Colon (tissue), 2 donors: ENCODE measurements around the gene ZDHHC5.

Source experiments
- FAIRE-seq: peaks from 2 replicates; lab custom pipeline; 2012; peaks lifted over from hg19 to GRCh38; lab: Jason Lieb, UNC
- donor health status: control.
- donor health status: control.

The ZDHHC5 gene

DNA sequence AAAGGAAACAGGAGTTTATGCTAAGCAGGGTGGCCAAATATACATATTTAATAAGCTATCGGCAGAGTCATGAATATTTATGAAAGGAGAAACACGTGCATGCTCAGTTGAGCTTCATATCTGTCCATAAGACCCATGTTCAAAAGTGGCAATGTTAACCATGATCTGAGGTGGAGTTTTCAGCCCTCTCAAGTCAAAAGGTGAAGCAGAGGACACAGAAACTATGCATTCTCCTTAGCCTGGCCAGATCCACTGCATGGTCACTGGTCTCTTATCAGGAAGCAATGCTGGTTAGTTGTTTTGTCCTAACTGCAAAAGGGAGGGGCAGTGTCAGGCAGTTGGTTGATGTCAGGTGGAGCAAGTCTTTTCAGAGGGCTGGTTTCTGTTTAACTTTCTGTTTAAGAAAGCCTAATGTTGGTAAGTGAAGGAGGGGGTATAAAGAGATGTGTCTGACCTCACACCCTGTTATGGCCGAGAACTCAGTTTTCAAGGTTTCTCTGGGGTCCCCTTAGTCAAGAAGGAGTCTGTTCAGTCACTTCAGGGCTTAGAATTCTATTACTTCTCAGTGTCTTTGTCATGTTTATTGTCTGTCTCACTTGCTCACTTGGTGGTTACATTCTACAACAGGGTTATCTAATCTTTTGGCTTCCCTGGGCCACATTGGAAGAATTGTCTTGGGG lies 67.8 kb downstream of the ZDHHC5 start:
- FAIRE-seq = no peak

DNA sequence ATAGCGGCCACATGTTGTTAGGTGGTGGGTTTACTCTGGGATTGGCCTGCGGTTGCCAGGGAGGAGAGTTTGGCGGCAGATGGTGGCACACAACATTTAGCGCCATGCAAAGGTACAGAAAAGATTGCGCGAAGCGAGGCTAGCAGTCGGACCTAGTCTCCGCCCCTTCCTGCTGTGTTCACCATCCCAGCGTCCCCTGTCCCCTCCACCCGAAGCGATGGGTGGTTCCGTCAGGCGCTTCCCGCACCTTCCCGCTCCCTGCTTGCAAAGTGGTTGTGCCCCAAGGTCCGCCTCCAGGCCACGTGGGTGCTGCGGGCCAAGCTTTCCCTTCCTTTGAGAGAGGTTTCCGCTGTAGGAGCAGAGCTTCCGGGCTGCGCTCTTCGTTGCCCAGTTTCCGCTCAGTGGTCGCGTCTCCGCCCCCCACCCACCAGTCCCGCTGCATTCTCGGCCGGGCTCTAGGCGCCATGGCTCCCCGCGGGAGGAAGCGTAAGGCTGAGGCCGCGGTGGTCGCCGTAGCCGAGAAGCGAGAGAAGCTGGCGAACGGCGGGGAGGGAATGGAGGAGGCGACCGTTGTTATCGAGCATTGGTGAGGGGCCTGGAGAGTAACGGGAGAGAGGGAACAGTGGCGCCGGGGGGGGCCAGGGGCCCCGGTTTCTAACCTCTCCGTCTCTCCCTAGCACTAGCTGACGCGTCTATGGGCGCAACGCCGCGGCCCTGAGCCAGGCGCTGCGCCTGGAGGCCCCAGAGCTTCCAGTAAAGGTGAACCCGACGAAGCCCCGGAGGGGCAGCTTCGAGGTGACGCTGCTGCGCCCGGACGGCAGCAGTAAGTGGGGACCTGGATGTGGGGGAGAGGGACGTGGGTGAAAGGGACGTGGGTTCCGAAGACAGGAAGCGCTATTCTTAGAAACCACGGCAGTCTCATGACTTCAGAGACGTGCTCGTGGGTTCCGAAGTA lies 73.5 kb downstream of the ZDHHC5 start, which contains the start of gene SELENOH:
TSS of gene SELENOH (plus strand) at position 360 of the 955 bp plus-strand sequence. CDS start at position 465, 105 bp downstream.
- FAIRE-seq = no peak

DNA sequence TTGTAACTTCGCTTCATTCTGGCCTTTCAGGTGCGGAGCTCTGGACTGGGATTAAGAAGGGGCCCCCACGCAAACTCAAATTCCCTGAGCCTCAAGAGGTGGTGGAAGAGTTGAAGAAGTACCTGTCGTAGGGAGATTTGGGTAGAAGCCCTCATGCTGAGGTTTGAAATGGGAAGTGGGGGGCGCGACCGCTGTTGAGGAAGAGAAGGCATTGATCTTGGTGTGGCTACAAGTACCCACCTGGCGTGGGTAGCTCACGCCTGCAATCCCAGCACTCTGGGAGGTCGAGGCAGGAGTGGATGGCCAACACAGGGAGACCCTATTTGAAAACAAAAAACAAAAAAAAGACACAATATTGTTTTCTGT lies 74.2 kb downstream of the ZDHHC5 start:
- FAIRE-seq = no peak

DNA sequence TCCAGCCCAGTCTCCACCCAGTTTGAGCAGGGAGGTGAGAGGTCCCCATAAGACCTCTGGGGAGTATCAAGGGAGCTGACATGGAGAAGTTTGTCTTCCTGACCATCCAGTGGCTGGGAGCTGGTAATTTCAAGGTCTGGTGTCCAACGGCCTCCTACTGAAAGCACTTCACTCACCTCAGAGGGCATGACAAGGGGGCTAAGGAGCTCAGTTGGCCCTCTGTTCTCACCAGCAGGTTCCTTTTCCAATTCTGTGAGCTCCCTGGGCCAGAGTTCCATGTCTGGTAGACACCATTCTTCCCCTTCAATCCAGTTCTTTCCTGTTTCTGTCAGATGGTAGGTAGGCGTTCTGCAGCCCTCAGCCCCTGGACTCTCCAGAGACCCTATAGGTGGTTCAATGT lies 76.4 kb downstream of the ZDHHC5 start:
- no peak for FAIRE-seq

GRCh38 chr11:57745206-57745605 lies 77.3 kb downstream of the ZDHHC5 start:
- no peak for FAIRE-seq

GRCh38 chr11:57746920-57747319 lies 79.0 kb downstream of the ZDHHC5 start:
- no peak for FAIRE-seq
